GM18867 (cell line): ENCODE measurements around the gene RNF144A.

ENCODE experiments used
- ATAC-seq: cut with Tn5 transposase; IDR thresholded peaks from one replicate; pipeline ENCODE4 v1.9.1; 2021; ENCODE audit warnings: mild to moderate bottlenecking, moderate library complexity; ENCODE audit not compliant: unreplicated experiment

The RNF144A gene

DNA sequence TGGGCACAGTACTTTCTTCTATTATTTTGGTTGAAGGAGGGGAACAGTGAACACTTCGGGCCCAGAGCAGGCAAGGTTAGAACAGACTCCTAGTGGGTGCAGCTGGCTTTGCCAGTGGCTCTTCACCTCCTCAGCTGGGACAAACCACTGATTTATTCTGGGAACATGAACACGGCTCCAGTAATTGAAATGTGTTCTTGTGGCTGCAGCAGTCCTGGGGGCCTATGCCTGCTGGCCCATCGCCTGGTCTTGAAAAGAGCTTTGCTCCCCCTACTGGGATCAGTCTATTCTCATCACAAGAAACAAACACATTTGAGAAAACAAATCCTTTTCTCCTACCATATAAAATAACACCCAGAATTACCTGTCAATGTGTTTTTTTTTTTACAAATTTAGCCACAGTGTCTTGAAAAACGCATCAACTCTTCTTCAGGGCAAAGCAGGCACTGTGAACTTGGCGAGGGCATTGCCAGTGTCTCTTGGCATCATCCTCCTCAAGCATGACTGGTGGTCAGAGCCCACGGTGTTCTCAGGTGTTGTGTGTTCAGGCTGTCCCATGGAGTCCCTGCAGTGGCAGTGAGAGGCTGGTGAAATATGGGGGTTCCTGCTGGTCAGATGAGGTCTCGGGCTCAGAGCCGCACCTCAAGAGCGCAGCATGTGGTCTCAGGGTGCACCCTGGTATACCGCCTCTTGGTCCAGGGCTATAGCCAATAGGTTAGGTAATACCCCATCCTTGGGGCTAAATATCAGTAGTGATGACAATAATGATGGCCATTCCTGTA lies 51.3 kb downstream of the RNF144A start:
- ATAC-seq, result no peak

GRCh38 chr2:6970551-6970950 lies 53.3 kb downstream of the RNF144A start:
- no peak for ATAC-seq

DNA sequence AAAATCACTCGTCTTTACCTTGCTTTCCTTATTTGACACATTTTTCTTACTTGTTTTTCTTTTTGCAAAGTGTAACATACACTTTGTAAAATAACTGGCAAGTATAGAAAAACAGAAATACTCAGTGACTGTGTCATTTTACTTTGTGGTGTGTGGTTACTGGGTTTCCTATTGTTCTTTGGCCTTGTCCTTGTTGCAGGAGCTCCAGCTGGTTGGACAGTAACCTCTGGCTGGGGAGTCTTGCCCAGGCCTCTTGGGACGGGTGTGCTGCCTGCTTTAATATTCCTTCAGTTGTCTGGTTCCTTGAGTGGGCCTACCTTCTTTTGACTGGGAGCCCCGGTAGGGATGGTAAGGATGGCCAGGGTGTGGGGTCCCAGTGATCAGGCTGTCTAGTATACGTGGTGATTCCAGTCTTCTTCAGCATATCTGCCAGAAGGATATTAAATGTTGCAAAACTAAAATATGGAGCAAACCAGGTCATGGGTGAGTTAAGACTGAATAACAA lies 53.8 kb downstream of the RNF144A start:
- no peak for ATAC-seq

- no peak for ATAC-seq
Measured at GRCh38 chr2:6971502-6971901, 54.3 kb downstream of the RNF144A start.

DNA sequence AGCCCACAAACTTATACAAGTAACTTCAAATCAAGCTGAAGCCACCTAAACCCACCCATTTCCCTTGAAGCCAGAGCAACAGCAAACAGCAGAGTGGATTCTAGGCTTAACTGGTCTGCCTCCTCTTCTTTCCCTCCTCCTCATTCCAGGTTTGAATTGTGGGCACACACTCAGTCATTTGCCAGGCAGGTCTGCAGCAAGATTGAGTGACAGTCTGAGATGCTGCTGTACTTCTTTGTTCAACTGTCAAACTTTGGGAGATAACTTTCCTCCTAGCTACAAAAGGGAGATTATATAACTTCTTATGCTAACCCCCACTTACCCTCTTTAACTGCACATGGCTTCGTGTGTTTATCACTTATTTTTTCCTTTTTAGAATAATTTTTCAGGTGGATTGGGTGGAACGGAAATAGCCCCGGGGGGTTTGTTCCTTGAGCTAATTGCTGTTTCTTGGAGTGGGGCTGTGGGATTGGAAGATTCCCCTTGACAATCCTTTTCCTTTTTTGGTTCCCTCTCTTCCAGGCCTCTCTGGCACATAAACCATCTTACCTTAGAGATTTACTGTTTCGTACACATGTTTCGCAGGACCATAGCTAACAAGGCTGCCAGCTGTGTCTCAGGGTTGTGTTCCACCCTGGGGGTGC lies 55.0 kb downstream of the RNF144A start:
- no peak for ATAC-seq

GRCh38 chr2:6973895-6974545 lies 56.8 kb downstream of the RNF144A start:
- no peak for ATAC-seq

DNA sequence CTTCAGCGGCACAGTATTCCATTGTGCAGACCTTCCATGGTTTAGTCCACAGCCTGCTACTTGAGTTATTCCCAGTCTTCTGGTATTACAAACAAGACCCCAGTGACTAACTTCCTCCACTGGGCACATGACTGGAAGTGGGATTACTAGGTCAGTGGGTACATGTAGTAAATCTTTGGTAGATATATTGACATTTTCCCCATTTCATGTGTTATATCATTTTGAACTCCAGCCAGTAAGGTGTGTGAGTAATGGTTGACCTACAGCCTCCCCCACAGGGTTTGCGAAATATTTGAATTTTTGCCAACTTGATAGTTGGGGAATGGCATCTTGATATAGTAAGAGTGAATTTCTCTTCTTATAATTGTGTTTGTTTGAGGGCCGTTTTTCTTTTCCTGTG lies 58.8 kb downstream of the RNF144A start:
- no peak for ATAC-seq

GRCh38 chr2:6977113-6977741 lies 60.0 kb downstream of the RNF144A start:
- no peak for ATAC-seq

DNA sequence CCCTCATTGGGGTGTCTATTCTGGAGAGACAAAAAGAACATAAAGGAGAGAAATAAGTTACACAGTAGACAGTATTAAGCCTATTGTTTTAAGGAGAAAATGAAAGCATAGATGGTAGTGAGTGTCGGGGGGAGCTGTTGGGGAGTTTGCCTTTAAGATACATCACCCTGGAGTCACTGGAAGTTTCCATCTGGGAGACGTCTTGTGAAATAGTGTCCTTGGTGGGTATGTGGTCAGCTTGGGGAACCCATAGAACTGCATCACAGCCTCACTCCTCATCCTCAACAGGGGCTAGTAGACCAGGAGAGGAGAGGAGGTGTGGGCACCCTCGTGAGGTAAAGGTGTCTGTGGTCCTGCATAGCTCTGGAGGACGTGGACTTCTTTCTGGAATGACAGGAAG lies 60.6 kb downstream of the RNF144A start:
- ATAC-seq, result no peak

DNA sequence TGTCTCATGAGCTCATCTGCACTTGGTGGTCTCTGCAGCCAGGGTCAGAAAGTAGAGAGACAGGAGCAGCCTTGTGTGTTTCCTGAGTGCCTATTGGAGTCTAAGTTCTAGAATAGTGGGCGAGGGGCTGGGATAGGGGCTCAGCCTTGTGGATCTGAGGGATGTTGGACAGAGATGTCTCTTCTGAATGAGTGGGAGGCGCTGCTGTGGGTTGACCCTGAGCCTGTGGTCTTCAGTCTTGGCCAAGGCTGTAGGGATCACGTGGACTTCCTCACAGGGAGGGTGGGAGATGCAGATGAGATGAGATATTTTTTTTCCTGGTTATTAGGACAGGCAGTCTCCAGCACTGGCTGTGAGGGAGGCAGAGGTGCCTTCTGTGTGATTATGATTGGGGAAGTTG lies 61.8 kb downstream of the RNF144A start:
- ATAC-seq, result no peak

DNA sequence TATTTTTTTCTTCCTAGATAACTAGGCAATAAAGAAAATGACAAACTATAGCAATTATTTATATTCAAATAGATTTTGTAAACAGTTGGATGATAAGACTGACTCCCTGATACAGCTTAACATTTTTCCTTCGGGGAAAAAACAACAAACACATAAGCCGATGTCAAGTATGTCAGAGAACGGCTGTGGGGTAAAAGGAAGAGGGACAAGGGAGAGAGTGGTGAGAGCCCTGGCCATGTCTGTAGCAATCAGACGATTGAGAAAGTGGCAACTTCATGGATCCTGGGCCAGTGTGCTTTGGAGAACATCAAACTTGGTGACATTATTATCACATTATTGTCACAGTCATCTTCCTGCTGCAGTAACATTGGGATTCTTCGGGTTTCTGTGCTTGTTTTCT lies 65.2 kb downstream of the RNF144A start:
- no peak for ATAC-seq

GRCh38 chr2:6982934-6983589 lies 65.8 kb downstream of the RNF144A start:
- no peak for ATAC-seq

- ATAC-seq, result no peak
Measured at GRCh38 chr2:6986301-6986911, 69.2 kb downstream of the RNF144A start.

GRCh38 chr2:6986912-6987361 lies 69.7 kb downstream of the RNF144A start:
- no peak for ATAC-seq

DNA sequence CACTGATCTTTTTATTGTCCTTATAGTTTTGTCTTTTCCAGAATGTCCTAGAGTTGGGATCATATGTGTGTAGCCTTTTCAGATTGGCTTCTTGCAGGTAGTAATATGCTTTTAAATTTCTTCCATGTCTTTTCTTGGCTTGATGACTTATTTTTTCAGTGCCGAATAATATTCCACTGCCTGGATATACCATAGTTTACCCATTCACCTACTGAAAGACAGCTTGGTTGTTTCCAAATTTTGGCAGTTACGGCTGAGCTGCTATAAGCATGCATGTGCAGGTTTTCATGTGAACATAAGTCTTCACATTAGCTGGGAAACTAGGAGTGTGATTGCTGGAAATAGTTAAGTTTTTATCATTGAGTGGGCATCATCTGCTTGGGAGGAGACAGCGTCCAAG lies 73.7 kb downstream of the RNF144A start:
- no peak for ATAC-seq

GRCh38 chr2:6992794-6993228 lies 75.6 kb downstream of the RNF144A start:
- ATAC-seq, result no peak

- no peak for ATAC-seq
Measured at GRCh38 chr2:6993229-6993640, 76.0 kb downstream of the RNF144A start.

GRCh38 chr2:6993936-6994335 lies 76.7 kb downstream of the RNF144A start:
- ATAC-seq, result no peak

- no peak for ATAC-seq
Measured at GRCh38 chr2:6994536-6995128, 77.4 kb downstream of the RNF144A start.
